OCI-LY7 (cell line): ENCODE results near the gene PIH1D1. TPM values are rescaled to one million over a fixed set of nuclear protein-coding genes. Genes with fewer than 3 reads are reported as not detected.

Experiments used
- BruUV-seq: library from RNA; stranded (reverse); fragments of 400-500 nt; replicated peaks from 2 replicates; lab custom pipeline; 2021; lab: Mats Ljungman, UMichigan
- CTCF ChIA-PET: fragments of 300-600 bp; sonication (Branson Sonifier 250); formaldehyde crosslinking; loops from one replicate; lab custom pipeline; 2022; ENCODE audit warnings: antibody characterized with exemption; ENCODE audit not compliant: unreplicated experiment; lab: Charles Lee
- POLR2A ChIA-PET: fragments of 300-600 bp; sonication (Branson Sonifier 250); formaldehyde crosslinking; loops from one replicate; lab custom pipeline; 2022; ENCODE audit warnings: antibody characterized with exemption; lab: Charles Lee
- DNase-seq: peaks from one replicate; pipeline ENCODE4 v3.0.0-alpha.2; 2015; ENCODE audit warnings: low spot score
- H2AFZ ChIP-seq: fragments of 200-600 bp; sonication (generic), shearing (Covaris generic); 2 replicates; pipeline ENCODE4 v1.6.1; 2014; ENCODE audit warnings: mild to moderate bottlenecking, antibody characterized with exemption, low read length, moderate library complexity
- H3K27ac ChIP-seq: fragments of 200-600 bp; sonication (generic); 2 replicates; pipeline ENCODE4 v1.5.1; 2014; ENCODE audit warnings: mixed run types, low read depth, mild to moderate bottlenecking, moderate library complexity, low read length, inconsistent platforms; ENCODE audit not compliant: poor library complexity, severe bottlenecking
- H3K36me3 ChIP-seq: fragments of 200-600 bp; sonication (generic); 2 replicates; pipeline ENCODE4 v1.6.1; 2014; ENCODE audit warnings: mild to moderate bottlenecking, antibody characterized with exemption, low read length, moderate library complexity, mixed read lengths; ENCODE audit not compliant: insufficient read depth
- H3K4me1 ChIP-seq: fragments of 200-600 bp; sonication (generic); 2 replicates; pipeline ENCODE4 v1.5.1; 2014; ENCODE audit warnings: mild to moderate bottlenecking, low read length; ENCODE audit not compliant: insufficient read depth, poor library complexity, severe bottlenecking
- H3K4me2 ChIP-seq: fragments of 200-600 bp; sonication (generic); 2 replicates; pipeline ENCODE4 v1.6.1; 2014; ENCODE audit warnings: mild to moderate bottlenecking, low read length
- H3K4me3 ChIP-seq: fragments of 200-600 bp; sonication (generic); 2 replicates; pipeline ENCODE4 v1.5.1; 2014; ENCODE audit warnings: mild to moderate bottlenecking, low read depth, low read length; ENCODE audit not compliant: poor library complexity, severe bottlenecking
- H3K79me2 ChIP-seq: fragments of 200-600 bp; sonication (generic); 2 replicates; pipeline ENCODE4 v1.6.1; 2016; ENCODE audit warnings: low read depth, mild to moderate bottlenecking, low read length, moderate library complexity, mixed read lengths; ENCODE audit not compliant: insufficient read depth
- H3K9me2 ChIP-seq: fragments of 200-600 bp; sonication (generic); 2 replicates; pipeline ENCODE4 v1.6.1; 2016; ENCODE audit warnings: mild to moderate bottlenecking, low read length, mixed read lengths; ENCODE audit not compliant: insufficient read depth
- H3K9me3 ChIP-seq: fragments of 200-600 bp; sonication (generic); 2 replicates; pipeline ENCODE4 v1.6.1; 2014; ENCODE audit warnings: mild to moderate bottlenecking, mixed run types, low read length, mixed read lengths
- H4K20me1 ChIP-seq: fragments of 200-600 bp; sonication (generic); 2 replicates; pipeline ENCODE4 v1.6.1; 2014; ENCODE audit warnings: mild to moderate bottlenecking, antibody characterized with exemption, low read length, moderate library complexity, mixed read lengths; ENCODE audit not compliant: insufficient read depth
- EZH2phosphoT487 ChIP-seq: fragments of 200-600 bp; sonication (generic); IDR thresholded peaks from 2 replicates; pipeline ENCODE4 v1.6.1; 2018; ENCODE audit warnings: low read depth, borderline replicate concordance, mild to moderate bottlenecking, mixed run types, antibody characterized with exemption, low read length, moderate library complexity, mixed read lengths
- intact Hi-C: fragments of 100-400 bp; cut with micrococcal nuclease; formaldehyde crosslinking; loops from one replicate; pipeline ENCODE4 v1.10.0; 2022; ENCODE audit not compliant: unreplicated experiment
- total RNA-seq, 2 experiments: library from RNA; depleted of rRNA in 1 of 2; stranded (reverse); fragments of >200 nt in 1 of 2; shearing (Covaris generic) in 1 of 2; gene quantifications; 2 replicates each; pipeline ENCODE4 v1.2.3, GENCODE V29; 2014 to 2022
- TF ChIP-seq, protein P1 (sequence below): fragments of 200-600 bp; sonication (generic); conservative IDR thresholded peaks from 2 replicates; pipeline ENCODE4 v1.5.1; 2014; ENCODE audit warnings: mild to moderate bottlenecking, antibody characterized with exemption, low read length, moderate library complexity, mixed read lengths

PIH1D1 gene
- total RNA-seq, 2 experiments from 2014 or later = 95.5 to 117 TPM

DNA sequence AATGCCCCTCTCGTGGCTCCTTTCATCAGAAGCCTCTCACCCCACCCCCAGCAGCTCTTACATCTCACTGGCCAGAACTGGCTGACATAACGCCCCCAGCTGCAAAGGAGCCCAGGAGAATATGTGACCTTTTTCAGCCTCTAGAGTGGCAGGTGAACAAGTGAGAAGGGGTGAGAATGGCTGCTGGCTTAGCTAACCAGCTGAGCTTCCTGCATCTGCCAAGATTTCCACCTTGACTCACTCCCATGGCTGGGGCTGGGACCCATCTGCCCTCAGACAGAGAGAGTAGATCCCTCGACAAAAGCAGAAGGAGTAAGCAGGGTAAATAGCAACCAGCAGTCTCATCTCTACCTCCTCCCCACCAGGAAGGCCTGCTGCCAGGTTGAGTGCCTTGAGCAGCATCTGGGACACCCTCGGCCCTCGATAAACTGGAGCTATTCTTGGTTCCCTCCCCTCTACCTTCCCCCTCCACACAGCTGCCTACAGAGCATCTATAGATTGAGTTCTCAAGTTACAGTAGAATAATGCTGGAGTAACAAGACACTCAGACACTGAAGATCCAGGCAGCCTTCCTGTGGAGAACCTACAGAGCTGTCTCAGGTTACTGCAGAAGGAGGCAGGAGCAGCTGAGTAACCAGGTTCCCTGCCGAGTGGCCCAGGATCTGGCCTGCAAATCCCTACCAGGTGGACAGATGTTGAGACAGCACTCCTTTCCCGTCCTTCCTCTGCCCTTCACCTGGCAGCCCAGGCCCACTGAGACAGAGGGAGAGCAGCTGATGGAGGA, 48.0 kb downstream of the PIH1D1 start:
- no peaks in the 10 kb centered on the region for H3K79me2 ChIP-seq
- H3K27ac ChIP-seq = peak overlapping the region; percentile 95
- H3K9me2 ChIP-seq = no peaks in the 10 kb centered on the region
- POLR2A ChIA-PET = interaction anchor here (0.9 to 1.6 kb wide), 4 partner anchors 12 to 66 kb away, joined by 3 to 5 read pairs (median 4); no protein-coding TSS in a partner anchor
- H2AFZ ChIP-seq = peak overlapping the region; percentile 26; the same call in 1 of the 2 replicates
- peak overlapping the region; percentile 72 for H3K4me2 ChIP-seq
- H3K9me3 ChIP-seq = no peaks in the 10 kb centered on the region
- TF ChIP-seq, protein P1, sequence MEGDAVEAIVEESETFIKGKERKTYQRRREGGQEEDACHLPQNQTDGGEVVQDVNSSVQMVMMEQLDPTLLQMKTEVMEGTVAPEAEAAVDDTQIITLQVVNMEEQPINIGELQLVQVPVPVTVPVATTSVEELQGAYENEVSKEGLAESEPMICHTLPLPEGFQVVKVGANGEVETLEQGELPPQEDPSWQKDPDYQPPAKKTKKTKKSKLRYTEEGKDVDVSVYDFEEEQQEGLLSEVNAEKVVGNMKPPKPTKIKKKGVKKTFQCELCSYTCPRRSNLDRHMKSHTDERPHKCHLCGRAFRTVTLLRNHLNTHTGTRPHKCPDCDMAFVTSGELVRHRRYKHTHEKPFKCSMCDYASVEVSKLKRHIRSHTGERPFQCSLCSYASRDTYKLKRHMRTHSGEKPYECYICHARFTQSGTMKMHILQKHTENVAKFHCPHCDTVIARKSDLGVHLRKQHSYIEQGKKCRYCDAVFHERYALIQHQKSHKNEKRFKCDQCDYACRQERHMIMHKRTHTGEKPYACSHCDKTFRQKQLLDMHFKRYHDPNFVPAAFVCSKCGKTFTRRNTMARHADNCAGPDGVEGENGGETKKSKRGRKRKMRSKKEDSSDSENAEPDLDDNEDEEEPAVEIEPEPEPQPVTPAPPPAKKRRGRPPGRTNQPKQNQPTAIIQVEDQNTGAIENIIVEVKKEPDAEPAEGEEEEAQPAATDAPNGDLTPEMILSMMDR = no peak
- no peak for TF ChIP-seq EZH2phosphoT487
- no peaks in the 10 kb centered on the region for H4K20me1 ChIP-seq
- DNase-seq = peak; percentile 95
- CTCF ChIA-PET = interaction anchor here (0.5 to 0.7 kb wide), 4 partner anchors 15 to 75 kb away, joined by 3 to 7 read pairs (median 5); no protein-coding TSS in a partner anchor
- peaks cover 83% of the 10 kb centered on the region for H3K4me1 ChIP-seq
- BruUV-seq = TSS peak; percentile 77
- intact Hi-C loops = no loop called here
- H3K4me3 ChIP-seq = peak overlapping the region; percentile 38
- no peaks in the 10 kb centered on the region for H3K36me3 ChIP-seq

DNA sequence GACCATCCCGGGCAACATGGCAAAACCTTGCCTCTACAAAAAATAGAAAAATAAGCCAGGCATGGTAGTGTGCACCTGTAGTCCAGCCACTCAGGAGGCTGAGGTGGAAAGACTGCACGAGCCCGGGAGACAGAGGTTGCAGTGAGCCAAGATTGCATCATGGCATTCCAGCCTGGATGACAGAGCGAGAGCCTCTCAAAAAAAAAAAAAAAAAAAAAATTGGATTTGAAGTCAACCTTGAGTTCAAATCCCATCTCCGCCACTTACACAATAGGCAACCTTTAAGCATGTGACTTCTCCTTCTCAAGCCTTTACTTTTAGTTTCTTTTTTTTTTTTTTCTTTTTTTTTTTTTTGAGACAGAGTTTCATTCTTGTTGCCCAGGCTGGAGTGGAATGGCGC, 51.6 kb downstream of the PIH1D1 start:
- H3K4me3 ChIP-seq = no peak overlapping the region
- intact Hi-C loops = no loop called here
- ChIA-PET POLR2A (interaction anchor here (0.5 kb wide), 1 partner anchor 353 kb away, joined by 3 read pairs; no protein-coding TSS in a partner anchor), CTCF (no interaction called here)
- BruUV-seq = no TSS peak
- H2AFZ ChIP-seq = no peak overlapping the region
- H3K79me2 ChIP-seq = no peaks in the 10 kb centered on the region
- H4K20me1 ChIP-seq = no peaks in the 10 kb centered on the region
- H3K27ac ChIP-seq = no peak overlapping the region
- no peaks in the 10 kb centered on the region for H3K9me3 ChIP-seq
- no peak for DNase-seq
- H3K36me3 ChIP-seq = no peaks in the 10 kb centered on the region
- H3K4me1 ChIP-seq = peaks cover 62% of the 10 kb centered on the region
- no peaks in the 10 kb centered on the region for H3K9me2 ChIP-seq
- TF ChIP-seq EZH2phosphoT487 = no peak
- TF ChIP-seq, protein P1 = no peak
- no peak overlapping the region for H3K4me2 ChIP-seq

DNA sequence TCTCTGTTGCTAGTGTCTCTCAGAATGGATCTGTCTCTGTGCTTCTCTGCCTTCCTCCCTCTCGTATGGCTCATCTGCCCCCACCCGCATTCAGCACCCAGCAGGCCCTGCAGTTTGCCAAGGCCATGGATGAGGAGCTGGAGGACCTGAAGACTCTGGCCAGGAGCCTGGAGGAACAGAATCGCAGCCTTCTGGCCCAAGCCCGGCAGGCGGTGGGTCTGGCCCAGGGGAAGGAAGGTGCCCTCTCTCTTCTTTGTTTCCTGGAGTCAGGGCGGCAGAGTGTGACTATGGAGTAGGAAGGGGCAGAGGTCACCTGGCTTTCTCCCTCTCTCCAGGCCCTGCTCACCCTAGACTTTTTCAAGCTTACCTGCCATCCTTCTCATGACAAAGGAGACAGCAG, 52.7 kb downstream of the PIH1D1 start:
- ChIA-PET CTCF (no interaction called here), POLR2A (no interaction called here)
- intact Hi-C loops = no loop called here
- Histone ChIP-seq H4K20me1 (no peaks in the 10 kb centered on the region), H2AFZ (no peak overlapping the region), H3K4me1 (peaks cover 61% of the 10 kb centered on the region), H3K9me2 (no peaks in the 10 kb centered on the region), H3K9me3 (no peaks in the 10 kb centered on the region), H3K79me2 (no peaks in the 10 kb centered on the region), H3K27ac (no peak overlapping the region), H3K36me3 (no peaks in the 10 kb centered on the region), H3K4me3 (no peak overlapping the region), H3K4me2 (no peak overlapping the region)
- no TSS peak for BruUV-seq
- TF ChIP-seq, protein P1 = no peak
- TF ChIP-seq EZH2phosphoT487 = no peak
- DNase-seq = no peak
